ENCODE measurements around the gene KCNJ6. TPM values are rescaled to one million over a fixed set of nuclear protein-coding genes. Genes with fewer than 3 reads are reported as not detected.

KCNJ6 gene
- total RNA-seq, 4 donors from 2014 or later = 0.08 to 0.40 TPM; not detected in 2

GRCh38 chr21:37848721-37849490, 67.4 kb downstream of the KCNJ6 start:
- TF ChIP-seq POLR2A (IDR thresholded peaks at IDR 0.05) (no peak), POLR2AphosphoS5 (IDR thresholded peaks at IDR 0.05) (no peak)
- Histone ChIP-seq H3K4me3 (no peak overlapping the region), H3K27ac (no peak overlapping the region), H3K27me3 (peaks cover 24% of the 10 kb centered on the region), H3K9me3 (peaks cover 0 to 11% (median 0%) of the 10 kb centered on the region in 3 donors), H3K36me3 (no peaks in the 10 kb centered on the region), H3K4me1 (no peaks in the 10 kb centered on the region)
- no peak for ATAC-seq
- 75 to 87% methylated on average over 5 to 6 of the region's 7 CpGs for WGBS, 2 donors (ENCODE audit: low coverage in 1 of 2)

DNA sequence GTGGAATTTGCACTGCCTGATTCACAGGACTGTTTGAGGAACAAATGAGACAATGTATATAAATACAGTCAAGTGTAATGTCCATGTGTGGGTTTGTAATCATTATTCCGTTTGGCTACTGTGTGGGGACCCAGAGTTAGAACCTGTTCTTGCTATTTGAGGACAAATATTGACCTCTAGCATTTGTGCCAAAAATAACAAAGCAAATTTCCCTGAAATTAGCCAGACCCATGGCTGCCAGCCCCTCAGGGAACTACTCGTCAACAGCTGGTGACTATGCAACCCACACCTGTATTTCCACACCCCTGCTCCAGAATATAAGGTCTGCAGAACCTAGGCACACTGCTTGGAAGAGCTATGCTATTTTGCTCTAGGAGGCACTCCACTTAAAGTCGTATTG, 70.7 kb downstream of the KCNJ6 start:
- H3K27me3 ChIP-seq = peaks cover 21% of the 10 kb centered on the region
- no peaks in the 10 kb centered on the region for H3K36me3 ChIP-seq
- H3K27ac ChIP-seq = no peak overlapping the region
- 16 to 21% methylated on average over 3 of the region's 3 CpGs for whole genome bisulfite sequencing, 2 donors (ENCODE audit: low coverage in 1 of 2)
- TF ChIP-seq EP300 (IDR thresholded peaks at IDR 0.05) = no peak
- TF ChIP-seq, protein P1, sequence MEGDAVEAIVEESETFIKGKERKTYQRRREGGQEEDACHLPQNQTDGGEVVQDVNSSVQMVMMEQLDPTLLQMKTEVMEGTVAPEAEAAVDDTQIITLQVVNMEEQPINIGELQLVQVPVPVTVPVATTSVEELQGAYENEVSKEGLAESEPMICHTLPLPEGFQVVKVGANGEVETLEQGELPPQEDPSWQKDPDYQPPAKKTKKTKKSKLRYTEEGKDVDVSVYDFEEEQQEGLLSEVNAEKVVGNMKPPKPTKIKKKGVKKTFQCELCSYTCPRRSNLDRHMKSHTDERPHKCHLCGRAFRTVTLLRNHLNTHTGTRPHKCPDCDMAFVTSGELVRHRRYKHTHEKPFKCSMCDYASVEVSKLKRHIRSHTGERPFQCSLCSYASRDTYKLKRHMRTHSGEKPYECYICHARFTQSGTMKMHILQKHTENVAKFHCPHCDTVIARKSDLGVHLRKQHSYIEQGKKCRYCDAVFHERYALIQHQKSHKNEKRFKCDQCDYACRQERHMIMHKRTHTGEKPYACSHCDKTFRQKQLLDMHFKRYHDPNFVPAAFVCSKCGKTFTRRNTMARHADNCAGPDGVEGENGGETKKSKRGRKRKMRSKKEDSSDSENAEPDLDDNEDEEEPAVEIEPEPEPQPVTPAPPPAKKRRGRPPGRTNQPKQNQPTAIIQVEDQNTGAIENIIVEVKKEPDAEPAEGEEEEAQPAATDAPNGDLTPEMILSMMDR (IDR thresholded peaks at IDR 0.05) = no peak
- no peak for TF ChIP-seq POLR2A (IDR thresholded peaks at IDR 0.05)
- TF ChIP-seq POLR2AphosphoS5 (IDR thresholded peaks at IDR 0.05) = no peak
- no peaks in the 10 kb centered on the region for H3K4me1 ChIP-seq
- H3K9me3 ChIP-seq = peaks cover 0 to 7% (median 0%) of the 10 kb centered on the region in 3 donors
- no peak overlapping the region for H3K4me3 ChIP-seq
- no peak for ATAC-seq

GRCh38 chr21:37843191-37843590, 73.1 kb downstream of the KCNJ6 start:
- TF ChIP-seq EP300 (IDR thresholded peaks at IDR 0.05) = no peak
- no peak for TF ChIP-seq POLR2AphosphoS5 (IDR thresholded peaks at IDR 0.05)
- no peak for TF ChIP-seq POLR2A (IDR thresholded peaks at IDR 0.05)
- TF ChIP-seq, protein P1 (IDR thresholded peaks at IDR 0.05) = no peak
- no peak overlapping the region for H3K4me3 ChIP-seq
- peaks cover 5% of the 10 kb centered on the region for H3K27me3 ChIP-seq
- WGBS, 2 donors (ENCODE audit: low coverage in 1 of 2) = 46 to 80% methylated on average over 1 of the region's 1 CpG
- no peak for ATAC-seq
- no peaks in the 10 kb centered on the region for H3K36me3 ChIP-seq
- H3K27ac ChIP-seq = no peak overlapping the region
- no peaks in the 10 kb centered on the region for H3K4me1 ChIP-seq
- peaks cover 0 to 7% (median 0%) of the 10 kb centered on the region in 3 donors for H3K9me3 ChIP-seq

DNA sequence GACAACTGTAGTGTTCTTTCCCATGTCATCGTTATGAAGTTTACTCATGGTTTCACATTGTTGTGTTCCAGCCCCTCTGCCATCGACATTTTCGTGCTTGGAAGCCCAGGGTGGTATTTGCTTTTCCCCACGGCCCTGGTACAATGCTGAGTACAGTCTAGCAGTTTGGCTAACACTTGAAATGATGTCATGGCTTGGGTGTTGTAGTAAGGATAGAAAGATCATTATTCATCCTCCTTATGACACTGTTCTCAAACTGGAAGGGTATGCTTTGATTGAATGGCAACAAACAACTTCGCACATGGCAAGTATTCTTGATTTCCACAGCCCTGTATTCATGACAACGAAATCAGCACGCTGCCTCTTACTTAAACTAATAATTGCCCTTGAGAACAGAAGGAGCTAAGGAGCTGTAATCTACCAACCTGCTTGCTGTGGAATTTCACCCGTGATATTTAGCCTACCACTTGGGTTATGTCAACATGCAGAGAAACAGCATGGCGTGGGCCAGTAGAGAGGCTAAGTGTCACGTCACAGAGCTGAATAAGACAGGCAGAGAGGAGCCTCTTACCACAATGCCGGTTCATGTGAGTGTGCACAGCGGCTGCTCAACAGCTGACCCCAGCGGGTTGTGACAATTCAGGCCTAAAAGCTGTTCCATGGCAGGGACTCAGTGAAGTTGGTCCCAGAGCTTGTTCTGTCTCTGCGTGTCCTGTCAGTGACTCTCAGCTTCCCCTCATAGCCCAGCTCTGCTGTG, 73.9 kb downstream of the KCNJ6 start:
- Histone ChIP-seq H3K4me3 (no peak overlapping the region), H3K4me1 (no peaks in the 10 kb centered on the region), H3K27me3 (no peaks in the 10 kb centered on the region), H3K9me3 (peaks cover 0 to 7% (median 0%) of the 10 kb centered on the region in 3 donors), H3K27ac (no peak overlapping the region), H3K36me3 (no peaks in the 10 kb centered on the region)
- 63 to 80% methylated on average over 5 to 12 of the region's 14 CpGs for WGBS, 2 donors (ENCODE audit: low coverage in 1 of 2)
- TF ChIP-seq, protein P1 (IDR thresholded peaks at IDR 0.05) = no peak
- TF ChIP-seq POLR2A (IDR thresholded peaks at IDR 0.05) = no peak
- TF ChIP-seq EP300 (IDR thresholded peaks at IDR 0.05) = no peak
- TF ChIP-seq POLR2AphosphoS5 (IDR thresholded peaks at IDR 0.05) = no peak
- no peak for ATAC-seq

DNA sequence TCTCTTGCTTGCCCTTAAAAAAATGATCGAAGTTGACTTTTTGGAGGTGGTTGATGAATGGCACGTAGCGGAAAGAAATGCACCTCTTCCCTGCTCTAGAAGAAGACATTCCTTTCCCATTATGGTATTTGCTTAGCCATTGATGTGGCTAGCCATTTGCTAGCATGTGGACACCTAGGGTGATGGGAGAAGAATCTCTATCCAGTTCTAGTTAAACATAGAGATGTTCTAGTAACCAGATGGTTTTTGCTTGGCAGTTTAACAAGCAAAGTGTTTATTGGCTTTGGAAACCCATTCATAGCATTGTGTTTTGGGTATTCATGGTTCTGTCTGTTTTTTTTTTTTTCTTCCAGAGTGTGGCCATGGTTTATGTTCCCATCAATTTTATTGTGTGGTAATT, 78.9 kb downstream of the KCNJ6 start:
- H3K27me3 ChIP-seq = peaks cover 17% of the 10 kb centered on the region
- no peaks in the 10 kb centered on the region for H3K36me3 ChIP-seq
- TF ChIP-seq POLR2A (IDR thresholded peaks at IDR 0.05) (no peak), EP300 (IDR thresholded peaks at IDR 0.05) (no peak), POLR2AphosphoS5 (IDR thresholded peaks at IDR 0.05) (no peak)
- TF ChIP-seq, protein P1 (IDR thresholded peaks at IDR 0.05) = no peak
- peaks cover 0 to 7% (median 0%) of the 10 kb centered on the region in 3 donors for H3K9me3 ChIP-seq
- H3K4me1 ChIP-seq = no peaks in the 10 kb centered on the region
- 87 to 94% methylated on average over 3 of the region's 3 CpGs for whole genome bisulfite sequencing, 2 donors (ENCODE audit: low coverage in 1 of 2)
- no peak overlapping the region for H3K27ac ChIP-seq
- ATAC-seq = no peak
- no peak overlapping the region for H3K4me3 ChIP-seq
